Right lobe of liver (tissue), 6 donors: ENCODE measurements around the gene VWC2. TPM values are rescaled to one million over a fixed set of nuclear protein-coding genes. Genes with fewer than 3 reads are reported as not detected.

Experiments used
- ATAC-seq, 4 donors: fragments of 200-7000 bp; cut with Tn5 transposase; one replicate each; pipeline ENCODE4 v1.9.1; 2020; ENCODE audit warnings: mild to moderate bottlenecking in 4 of 4, moderate library complexity in 4 of 4
- DNase-seq, 3 donors: peaks; one replicate each; pipeline ENCODE4 v3.0.0-alpha.2; 2020
- H3K27ac ChIP-seq, 3 donors: fragments of 200-600 bp; one replicate each; pipeline ENCODE4 v1.8.0; 2022
- H3K27me3 ChIP-seq, 2 donors: fragments of 200-600 bp; one replicate each; pipeline ENCODE4 v1.8.0; 2022
- H3K36me3 ChIP-seq, 4 donors: fragments of 200-600 bp; sonication (generic) in 1 of 4; one replicate each; pipeline versions ENCODE4 v1.5.1 to v1.8.0; 2017 to 2022; ENCODE audit warnings: control low read depth in 1 of 4
- H3K4me1 ChIP-seq, 4 donors: fragments of 200-600 bp; sonication (generic) in 1 of 4; one replicate each; pipeline versions ENCODE4 v1.5.1 to v1.8.0; 2017 to 2022; ENCODE audit warnings: control low read depth in 1 of 4
- H3K4me3 ChIP-seq, 3 donors: fragments of 200-600 bp; one replicate each; pipeline ENCODE4 v1.8.0; 2022
- H3K9me3 ChIP-seq, 4 donors: fragments of 200-600 bp; sonication (generic) in 1 of 4; one replicate each; pipeline versions ENCODE4 v1.5.1 to v1.8.0; 2017 to 2022; ENCODE audit warnings: control low read depth in 1 of 4
- POLR2A ChIP-seq: fragments of 450-650 bp; IDR thresholded peaks from one replicate; pipeline ENCODE4 v1.6.1; 2017; ENCODE audit warnings: antibody characterized with exemption, mild to moderate bottlenecking
- WGBS: methylation state at CpG from one replicate; pipeline ENCODE4 v1.1.6; 2018; ENCODE audit warnings: low coverage, low lambda C conversion rate; ENCODE audit not compliant: insufficient coverage; ENCODE audit errors: missing lambda C conversion rate; 5-methylcytosine and 5-hydroxymethylcytosine counted together
- intact Hi-C, 2 donors: fragments of 100-400 bp; cut with DNase I; formaldehyde crosslinking; loops; one replicate each; pipeline versions ENCODE4 v1.11.2 to v1.14.1; 2022
- total RNA-seq, 6 experiments: library from RNA; depleted of rRNA in 2 of 6; stranded (reverse); fragments of >200 nt in 2 of 6; fragmentation: NEBNext Ultra II Directional in 3 of 6; extraction: Animal tissue kit (Norgen Biotek cat#: 25700) in 3 of 6; gene quantifications; one replicate each; pipeline versions ENCODE4 v1.1.0 to v1.2.4, GENCODE V29; 2016 to 2023
- TF ChIP-seq, protein P1 (sequence below), 4 donors: fragments of 200-600 bp in 3 of 4; fragments of 450-650 bp in 1 of 4; IDR thresholded peaks; one replicate each; pipeline versions ENCODE4 v1.5.1 to v1.8.0; 2016 to 2022; ENCODE audit warnings: antibody characterized with exemption in 4 of 4, mild to moderate bottlenecking in 2 of 4
- donor health status: DM: no; HTN: yes; CAD: no.
- donor health status: DM: no; HTN: no; CAD: no.
- donor health status: DM: no; HTN: no; CAD: no.
- donor health status: DM: no; HTN: yes; CAD: no.
- donor health status: DM: no; HTN: yes; CAD: no.

The VWC2 gene
- total RNA-seq, 6 experiments from 2014 or later: not detected

DNA sequence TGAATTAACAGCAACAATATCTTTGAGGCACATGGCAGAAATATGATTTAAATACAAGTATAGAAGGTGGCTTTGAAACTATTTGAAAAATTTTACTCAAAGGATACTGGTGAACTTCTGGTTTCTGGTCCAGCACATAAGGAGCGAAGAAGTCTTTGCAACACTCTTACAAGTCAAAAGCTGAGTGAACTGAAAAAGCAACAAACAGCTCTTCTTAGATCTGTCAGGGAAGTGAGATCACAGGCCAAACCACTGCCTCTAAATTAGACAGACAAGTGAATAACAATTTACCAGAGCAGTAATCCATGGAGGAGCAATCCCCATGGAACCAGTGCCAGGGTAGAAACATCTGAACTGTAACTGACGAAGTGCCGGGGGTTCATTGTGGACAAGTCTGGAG is 9.6 kb upstream of the VWC2 start:
- ATAC-seq (no peak), DNase-seq (no peak)
- 56% methylated on average over 3 of the region's 3 CpGs for WGBS
- TF ChIP-seq, protein P1, sequence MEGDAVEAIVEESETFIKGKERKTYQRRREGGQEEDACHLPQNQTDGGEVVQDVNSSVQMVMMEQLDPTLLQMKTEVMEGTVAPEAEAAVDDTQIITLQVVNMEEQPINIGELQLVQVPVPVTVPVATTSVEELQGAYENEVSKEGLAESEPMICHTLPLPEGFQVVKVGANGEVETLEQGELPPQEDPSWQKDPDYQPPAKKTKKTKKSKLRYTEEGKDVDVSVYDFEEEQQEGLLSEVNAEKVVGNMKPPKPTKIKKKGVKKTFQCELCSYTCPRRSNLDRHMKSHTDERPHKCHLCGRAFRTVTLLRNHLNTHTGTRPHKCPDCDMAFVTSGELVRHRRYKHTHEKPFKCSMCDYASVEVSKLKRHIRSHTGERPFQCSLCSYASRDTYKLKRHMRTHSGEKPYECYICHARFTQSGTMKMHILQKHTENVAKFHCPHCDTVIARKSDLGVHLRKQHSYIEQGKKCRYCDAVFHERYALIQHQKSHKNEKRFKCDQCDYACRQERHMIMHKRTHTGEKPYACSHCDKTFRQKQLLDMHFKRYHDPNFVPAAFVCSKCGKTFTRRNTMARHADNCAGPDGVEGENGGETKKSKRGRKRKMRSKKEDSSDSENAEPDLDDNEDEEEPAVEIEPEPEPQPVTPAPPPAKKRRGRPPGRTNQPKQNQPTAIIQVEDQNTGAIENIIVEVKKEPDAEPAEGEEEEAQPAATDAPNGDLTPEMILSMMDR (IDR thresholded peaks at IDR 0.05): no peak
- TF ChIP-seq POLR2A: no peak
- Histone ChIP-seq H3K9me3 (no peaks in the 10 kb centered on the region), H3K36me3 (no peaks in the 10 kb centered on the region), H3K4me1 (no peaks in the 10 kb centered on the region), H3K27ac (no peak overlapping the region), H3K4me3 (no peak overlapping the region), H3K27me3 (no peaks in the 10 kb centered on the region)
- intact Hi-C loops: no loop called here

GRCh38 chr7:49766966-49767365 is 6.5 kb upstream of the VWC2 start:
- DNase-seq (no peak), ATAC-seq (no peak)
- Histone ChIP-seq H3K4me1 (no peaks in the 10 kb centered on the region), H3K27me3 (no peaks in the 10 kb centered on the region), H3K9me3 (no peaks in the 10 kb centered on the region), H3K27ac (no peak overlapping the region), H3K4me3 (no peak overlapping the region), H3K36me3 (no peaks in the 10 kb centered on the region)
- intact Hi-C loops: no loop called here
- TF ChIP-seq POLR2A: no peak
- TF ChIP-seq, protein P1 (IDR thresholded peaks at IDR 0.05): no peak
- 25% methylated on average over 1 of the region's 1 CpG for WGBS

DNA sequence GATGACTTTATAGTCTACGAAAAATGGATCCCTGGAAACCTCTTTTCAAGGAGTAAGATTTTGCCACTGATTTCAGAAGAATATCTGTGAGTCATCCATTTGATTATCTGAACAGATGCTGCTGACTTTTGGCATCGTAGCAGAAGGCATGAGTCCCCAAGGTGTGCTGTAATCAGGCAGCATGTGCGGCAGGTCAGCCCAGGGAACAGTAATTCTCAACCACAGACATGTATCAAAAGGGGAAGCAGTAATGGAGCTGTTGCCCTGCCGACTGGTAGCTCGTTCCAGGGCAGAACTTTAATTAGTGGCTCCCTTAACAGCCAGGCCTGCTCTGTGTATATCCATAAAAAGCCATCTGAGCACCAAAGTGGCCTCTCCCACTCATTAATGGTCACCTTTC is 5.7 kb upstream of the VWC2 start:
- WGBS: 45% methylated on average over 3 of the region's 5 CpGs
- Histone ChIP-seq H3K9me3 (no peaks in the 10 kb centered on the region), H3K36me3 (no peaks in the 10 kb centered on the region), H3K27ac (no peak overlapping the region), H3K4me3 (no peak overlapping the region), H3K27me3 (no peaks in the 10 kb centered on the region), H3K4me1 (no peaks in the 10 kb centered on the region)
- TF ChIP-seq, protein P1 (IDR thresholded peaks at IDR 0.05): no peak
- TF ChIP-seq POLR2A: no peak
- intact Hi-C loops: no loop called here
- ATAC-seq: no peak
- DNase-seq: no peak

DNA sequence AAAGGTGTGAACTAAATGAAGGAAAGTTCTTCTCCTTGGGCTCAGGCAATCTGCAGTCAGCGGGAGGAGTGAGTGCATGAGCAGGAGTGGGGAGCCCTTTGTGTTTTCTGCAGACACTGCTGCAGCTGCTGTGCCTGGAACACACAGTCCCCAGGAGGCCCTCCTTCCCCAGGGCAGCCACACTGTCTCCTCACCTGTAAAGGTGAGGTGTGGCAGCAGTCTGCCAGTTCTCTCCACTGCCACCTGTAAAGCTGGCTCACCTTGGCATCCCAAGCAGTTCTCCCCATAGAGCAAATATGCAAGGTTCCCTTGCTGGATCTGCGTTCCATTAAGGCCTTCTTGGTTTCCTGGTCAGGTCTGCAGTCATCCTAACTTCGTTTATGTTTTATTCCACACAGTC is 5.2 kb upstream of the VWC2 start:
- intact Hi-C loops: no loop called here
- WGBS: 37% methylated on average over 3 of the region's 3 CpGs
- Histone ChIP-seq H3K36me3 (no peaks in the 10 kb centered on the region), H3K4me3 (no peak overlapping the region), H3K9me3 (no peaks in the 10 kb centered on the region), H3K27ac (no peak overlapping the region), H3K4me1 (peaks cover 0 to 4% (median 0%) of the 10 kb centered on the region in 4 donors), H3K27me3 (peaks cover 0 to under 1% of the 10 kb centered on the region in 2 donors)
- TF ChIP-seq POLR2A: no peak
- TF ChIP-seq, protein P1 (IDR thresholded peaks at IDR 0.05): no peak
- ATAC-seq: no peak
- no peak for DNase-seq

DNA sequence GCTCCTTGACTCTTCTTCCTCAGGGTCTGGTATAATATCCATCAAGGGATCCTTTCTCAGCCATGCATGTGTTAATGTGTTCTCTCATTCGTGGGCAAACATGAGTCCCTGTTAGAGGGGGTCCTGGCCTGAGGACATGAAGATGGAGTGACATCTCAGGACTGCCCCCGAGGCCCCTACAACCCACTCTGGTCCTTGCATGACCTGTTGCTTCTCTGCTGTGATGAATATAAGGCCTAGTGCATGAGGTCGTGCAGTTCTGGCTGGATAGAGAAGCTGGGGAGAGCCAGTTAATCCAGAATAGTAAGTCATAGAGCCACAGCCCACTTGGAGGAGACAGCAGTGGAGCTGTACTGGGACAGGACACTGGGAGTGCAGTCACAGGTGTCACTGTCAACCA is 4.6 kb upstream of the VWC2 start:
- WGBS: 17% methylated on average over 3 of the region's 3 CpGs
- intact Hi-C loops: no loop called here
- DNase-seq: no peak

More for the DNA sequence above, 4.6 kb upstream of the VWC2 start:
- TF ChIP-seq POLR2A: no peak
- TF ChIP-seq, protein P1 (IDR thresholded peaks at IDR 0.05): no peak
- Histone ChIP-seq H3K36me3 (no peaks in the 10 kb centered on the region), H3K9me3 (no peaks in the 10 kb centered on the region), H3K4me1 (peaks cover 0 to 9% (median 0%) of the 10 kb centered on the region in 4 donors), H3K27ac (no peak overlapping the region), H3K27me3 (peaks cover 0 to 6% of the 10 kb centered on the region in 2 donors), H3K4me3 (no peak overlapping the region)
- ATAC-seq: no peak
